GM19438 (cell line): Measurements from ENCODE around the gene SLC2A4.

Experiments
- ATAC-seq: cut with Tn5 transposase; IDR thresholded peaks from one replicate; pipeline ENCODE4 v1.9.1; 2021; ENCODE audit warnings: low read depth; ENCODE audit not compliant: unreplicated experiment

Gene SLC2A4

DNA sequence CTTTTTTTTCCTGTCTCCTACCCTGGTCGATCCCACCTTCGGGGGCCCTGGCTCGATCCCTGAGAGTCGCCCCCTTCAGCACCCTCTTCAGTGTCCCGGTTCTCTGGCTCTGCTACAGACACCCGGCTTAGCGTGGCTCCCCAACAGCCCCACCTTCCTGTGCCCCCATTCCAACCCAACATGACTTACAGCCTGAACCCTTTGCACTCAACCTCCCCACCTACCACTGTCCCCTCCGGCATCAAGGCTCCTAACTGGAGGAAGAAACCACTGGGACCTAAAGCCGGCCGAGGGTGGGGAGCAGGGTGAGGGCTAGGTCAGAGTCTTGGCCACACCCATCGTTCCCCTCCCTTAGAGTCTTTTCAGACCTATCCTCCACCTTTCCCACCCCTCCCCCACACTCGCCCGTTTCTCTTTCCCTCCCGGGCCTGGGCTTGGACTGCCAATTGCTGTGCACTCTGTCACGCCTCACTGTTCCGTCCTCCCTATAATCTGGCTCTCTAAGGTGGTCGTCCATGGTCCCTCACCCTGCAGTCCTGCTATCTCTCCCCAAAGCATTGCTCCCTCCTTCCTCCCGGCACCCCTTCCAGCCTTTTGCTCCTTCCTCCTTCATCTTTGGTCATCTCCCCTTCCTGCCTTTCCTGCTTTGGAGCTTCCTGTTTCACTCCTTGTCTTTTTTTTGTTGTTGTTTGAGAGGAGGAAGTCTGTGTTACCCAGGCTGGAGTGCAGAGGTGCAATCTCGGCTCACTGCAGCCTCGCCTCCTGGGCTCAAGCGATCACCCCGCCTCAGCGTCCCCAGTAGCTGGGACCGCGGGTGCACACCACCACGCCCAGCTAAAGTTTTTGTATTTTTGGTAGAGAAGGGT lies 18.4 kb upstream of the SLC2A4 start:
- ATAC-seq = no peak

DNA sequence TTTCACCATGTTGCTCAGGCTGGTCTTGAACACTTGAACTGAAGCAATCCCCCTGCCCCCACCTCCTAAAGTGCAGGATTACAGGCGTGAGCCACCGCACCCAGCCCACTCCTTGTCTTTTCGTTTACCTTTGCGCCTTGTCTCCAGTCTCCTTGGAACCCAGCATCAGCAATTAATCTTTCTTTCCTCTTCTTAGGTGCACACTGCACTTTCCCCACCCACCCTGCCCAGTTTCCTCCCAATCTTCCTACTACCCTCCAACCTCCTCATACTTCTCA lies 17.8 kb upstream of the SLC2A4 start:
- no peak for ATAC-seq

DNA sequence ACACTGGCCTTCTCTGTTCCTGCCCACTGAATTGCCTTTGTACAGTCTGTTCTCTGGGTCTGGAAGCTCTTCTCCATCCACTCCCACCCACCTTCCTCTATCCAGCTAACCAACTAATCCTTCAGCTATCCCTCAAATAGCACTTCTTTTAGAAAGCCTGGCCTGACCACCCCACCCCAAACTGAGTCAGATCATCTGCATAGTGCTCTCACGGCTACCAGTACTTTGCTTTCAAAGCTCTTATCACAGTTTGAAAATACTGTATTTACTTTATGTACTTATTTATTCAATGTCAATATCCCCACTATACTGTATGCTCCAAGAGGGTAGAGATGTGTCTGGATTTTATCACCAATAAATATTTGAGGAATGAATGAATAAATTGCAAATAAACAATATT lies 14.7 kb upstream of the SLC2A4 start:
- no peak for ATAC-seq

DNA sequence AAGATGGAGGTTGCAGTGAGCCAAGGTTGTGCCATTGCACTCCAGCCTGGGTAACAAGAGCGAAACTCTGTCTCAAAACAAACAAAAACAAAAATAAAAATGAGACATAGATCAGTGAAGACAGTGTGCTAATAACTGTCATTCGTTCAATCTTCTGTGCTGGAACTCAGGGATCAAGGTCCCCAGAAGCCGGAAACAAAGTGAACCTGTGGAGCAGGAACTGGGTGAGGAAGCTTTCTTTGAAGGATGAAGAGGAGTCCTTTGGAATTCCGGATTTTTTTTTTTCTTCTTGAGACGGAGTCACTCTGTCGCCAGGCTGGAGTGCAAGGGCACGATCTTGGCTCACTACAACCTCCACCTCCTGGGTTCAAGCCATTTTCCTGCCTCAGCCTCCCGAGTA lies 2.1 kb upstream of the SLC2A4 start:
- ATAC-seq = no peak

DNA sequence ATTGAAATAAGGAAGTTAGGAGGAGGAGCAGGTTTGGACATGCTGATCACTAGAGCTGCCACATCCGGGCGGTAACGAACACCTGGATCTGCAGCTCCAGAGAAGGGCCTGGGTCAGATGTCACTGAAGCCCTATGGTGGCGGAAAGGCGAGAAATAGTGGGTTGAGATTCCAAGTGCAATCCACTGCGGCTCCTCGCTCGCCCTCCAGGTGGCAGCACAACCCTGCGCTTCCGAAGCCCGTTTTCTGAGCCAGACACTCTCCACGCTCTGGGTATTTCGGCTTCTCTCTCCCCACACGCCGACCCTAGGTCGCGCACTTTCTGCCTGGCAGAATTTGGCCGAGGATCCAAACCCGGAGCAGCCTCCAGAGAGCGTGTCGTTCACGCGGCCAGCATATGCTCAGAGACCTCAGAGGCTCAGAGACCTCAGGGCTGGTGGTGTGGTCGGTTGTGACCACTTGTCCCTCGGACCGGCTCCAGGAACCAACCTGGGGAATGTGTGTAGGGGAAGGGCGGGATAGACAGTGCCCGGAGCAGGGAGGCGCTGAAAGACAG lies 922 bp upstream of the SLC2A4 start:
- ATAC-seq = no peak

DNA sequence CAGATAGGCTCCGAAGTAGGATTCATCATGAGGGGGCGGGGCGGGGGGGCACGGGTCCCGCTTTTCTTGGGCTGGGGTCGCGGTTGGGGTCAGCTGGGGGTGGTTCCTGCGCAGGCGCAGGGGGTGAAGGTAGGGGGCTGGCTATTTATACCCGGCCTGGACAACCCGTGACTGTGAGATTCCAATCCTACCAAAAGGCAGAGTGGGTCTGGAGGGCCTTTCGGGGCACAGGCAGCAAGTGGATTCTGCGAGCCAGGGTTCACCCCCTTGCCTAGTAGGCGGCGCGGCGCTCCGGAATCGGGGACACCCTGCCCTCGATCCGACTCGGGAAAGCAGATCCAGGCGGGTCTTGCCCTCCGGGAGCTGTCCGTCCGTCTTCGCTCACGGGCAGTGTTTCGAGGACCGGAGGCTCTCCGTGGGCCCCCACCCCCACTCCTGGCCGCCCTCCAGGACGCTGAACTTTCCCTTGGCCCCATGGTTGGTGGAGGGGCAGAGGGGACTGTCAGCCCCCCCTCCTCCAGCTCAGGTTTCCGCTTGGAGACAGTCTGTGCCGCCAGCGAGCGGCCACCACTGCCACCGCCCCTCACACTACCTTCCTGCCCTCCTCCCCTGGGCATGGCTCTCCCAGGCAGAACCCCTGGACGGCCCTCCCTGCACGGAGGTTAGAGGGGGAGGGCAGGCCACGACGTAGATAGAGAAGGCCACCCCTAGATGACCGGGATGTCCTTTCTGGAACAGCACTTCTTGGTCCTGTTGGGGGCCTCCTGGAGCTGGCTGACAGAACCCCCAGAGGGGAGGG lies 634 bp downstream of the SLC2A4 start:
- ATAC-seq = no peak

DNA sequence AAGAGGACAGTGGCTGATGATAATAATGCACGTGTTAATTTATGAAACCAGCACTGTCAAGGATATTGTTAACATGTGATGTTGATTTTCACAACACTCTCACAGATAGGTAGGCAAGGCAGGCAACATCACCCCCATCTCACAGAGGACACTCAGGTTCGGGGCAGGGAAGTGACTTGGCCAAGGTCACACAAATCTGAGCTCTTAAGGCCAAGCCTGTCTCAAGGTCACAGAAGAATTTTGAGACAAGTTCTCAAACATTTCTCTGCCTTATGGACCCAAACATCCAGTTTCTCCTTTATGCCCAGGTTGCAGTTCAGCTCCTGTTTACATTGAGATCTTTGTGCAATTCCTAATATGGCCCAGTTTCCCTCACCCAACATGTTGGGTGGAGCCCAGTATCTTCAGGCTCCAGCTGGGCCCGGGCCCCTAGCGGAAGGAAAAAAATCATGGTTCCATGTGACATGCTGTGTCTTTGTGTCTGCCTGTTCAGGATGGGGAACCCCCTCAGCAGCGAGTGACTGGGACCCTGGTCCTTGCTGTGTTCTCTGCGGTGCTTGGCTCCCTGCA lies 1.3 kb downstream of the SLC2A4 start:
- no peak for ATAC-seq

DNA sequence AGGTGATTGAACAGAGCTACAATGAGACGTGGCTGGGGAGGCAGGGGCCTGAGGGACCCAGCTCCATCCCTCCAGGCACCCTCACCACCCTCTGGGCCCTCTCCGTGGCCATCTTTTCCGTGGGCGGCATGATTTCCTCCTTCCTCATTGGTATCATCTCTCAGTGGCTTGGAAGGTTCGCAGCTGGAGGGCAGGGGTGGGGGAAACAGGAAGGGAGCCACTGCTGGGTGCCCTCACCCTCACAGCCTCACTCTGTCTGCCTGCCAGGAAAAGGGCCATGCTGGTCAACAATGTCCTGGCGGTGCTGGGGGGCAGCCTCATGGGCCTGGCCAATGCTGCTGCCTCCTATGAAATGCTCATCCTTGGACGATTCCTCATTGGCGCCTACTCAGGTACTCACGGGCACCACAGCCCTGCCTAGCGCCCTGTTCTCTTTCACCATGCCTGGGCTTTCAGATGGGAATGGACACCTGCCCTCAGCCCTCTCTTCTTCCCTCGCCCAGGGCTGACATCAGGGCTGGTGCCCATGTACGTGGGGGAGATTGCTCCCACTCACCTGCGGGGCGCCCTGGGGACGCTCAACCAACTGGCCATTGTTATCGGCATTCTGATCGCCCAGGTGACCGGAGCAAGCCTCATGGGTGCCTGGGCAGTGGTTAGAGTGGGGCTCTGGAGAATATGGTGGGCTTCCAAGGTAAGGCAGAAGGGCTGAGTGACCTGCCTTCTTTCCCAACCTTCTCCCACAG lies 2.1 kb downstream of the SLC2A4 start:
- ATAC-seq = no peak

DNA sequence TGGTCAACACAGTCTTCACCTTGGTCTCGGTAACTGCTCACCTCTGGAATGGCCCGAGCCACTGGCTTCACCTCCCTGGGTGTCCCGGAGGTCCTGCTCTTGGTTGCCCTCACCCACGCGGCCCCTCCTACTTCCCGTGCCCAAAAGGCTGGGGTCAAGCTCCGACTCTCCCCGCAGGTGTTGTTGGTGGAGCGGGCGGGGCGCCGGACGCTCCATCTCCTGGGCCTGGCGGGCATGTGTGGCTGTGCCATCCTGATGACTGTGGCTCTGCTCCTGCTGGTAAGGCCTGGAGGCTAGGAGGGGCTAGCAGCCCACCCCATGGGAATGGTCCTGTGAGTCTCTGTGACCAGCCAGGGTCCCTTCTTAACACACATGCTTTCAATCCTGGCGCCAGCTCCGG lies 3.4 kb downstream of the SLC2A4 start:
- no peak for ATAC-seq

DNA sequence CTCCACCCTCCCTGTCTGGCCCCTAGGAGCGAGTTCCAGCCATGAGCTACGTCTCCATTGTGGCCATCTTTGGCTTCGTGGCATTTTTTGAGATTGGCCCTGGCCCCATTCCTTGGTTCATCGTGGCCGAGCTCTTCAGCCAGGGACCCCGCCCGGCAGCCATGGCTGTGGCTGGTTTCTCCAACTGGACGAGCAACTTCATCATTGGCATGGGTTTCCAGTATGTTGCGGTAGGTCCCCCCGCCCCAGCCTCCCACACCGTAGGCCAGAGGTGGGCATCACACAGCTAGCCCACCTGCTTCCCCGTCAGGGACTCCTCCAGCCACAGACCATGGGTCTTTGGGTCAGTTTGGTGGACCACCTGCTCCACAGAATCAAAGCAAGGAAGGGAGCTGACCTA lies 4.2 kb downstream of the SLC2A4 start:
- ATAC-seq = no peak

DNA sequence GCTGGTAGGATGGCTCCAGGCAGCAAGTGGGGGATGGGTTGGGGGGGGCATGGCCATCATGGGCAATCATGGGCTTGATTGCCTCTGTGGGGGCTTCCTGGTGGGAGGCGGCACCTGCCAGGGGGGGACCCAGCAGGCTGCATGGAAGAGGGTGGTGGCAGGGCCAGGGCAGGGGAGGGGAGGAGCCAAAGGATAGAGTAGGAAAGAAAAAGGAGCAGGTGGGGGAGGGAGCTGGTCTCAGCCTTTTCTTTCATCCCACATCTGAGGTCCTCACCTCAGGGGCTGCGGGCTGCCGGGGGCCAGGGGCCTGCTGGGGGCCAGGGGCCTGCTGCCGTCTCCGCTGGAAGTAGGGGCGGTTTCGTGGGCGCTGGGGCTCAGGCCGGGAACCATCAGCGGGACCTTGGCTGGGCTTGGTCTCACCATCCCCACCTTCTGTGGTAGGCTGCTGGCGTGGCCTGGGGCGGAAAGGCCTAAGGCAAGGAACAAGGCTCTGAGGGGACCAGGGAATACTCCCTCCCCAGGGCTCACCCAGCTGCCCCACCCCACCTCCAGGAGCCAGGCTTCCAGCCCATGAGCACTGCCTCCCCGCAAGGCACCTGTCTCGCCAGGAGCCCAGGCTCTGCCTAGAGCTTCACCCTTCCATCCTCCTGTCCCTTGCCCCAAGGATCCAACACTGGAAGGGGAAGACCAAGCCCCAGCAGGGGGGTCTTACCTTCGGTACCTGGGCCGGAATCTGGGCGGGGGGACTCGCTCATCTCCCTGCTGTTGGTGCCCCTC lies 7.9 kb downstream of the SLC2A4 start:
- no peak for ATAC-seq

DNA sequence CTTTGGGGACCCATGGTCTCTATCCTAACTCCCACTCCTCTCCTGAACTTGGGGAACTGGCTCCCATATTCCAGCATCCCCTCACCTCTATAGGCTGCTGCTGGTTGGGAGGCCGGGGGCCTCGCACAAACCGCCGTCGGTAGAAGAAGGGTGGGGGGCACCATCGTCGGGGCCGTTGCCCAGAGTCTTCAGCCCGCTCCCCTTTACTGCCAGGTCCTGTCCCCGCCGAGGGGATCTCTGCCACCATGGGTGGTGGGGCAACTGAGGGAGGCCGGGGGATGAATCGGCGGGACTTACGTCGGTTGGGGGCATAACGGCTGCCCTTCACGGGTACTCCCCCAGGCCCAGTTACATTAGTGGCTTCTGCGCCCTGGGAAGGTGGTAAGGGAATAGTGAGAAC lies 8.6 kb downstream of the SLC2A4 start:
- no peak for ATAC-seq

DNA sequence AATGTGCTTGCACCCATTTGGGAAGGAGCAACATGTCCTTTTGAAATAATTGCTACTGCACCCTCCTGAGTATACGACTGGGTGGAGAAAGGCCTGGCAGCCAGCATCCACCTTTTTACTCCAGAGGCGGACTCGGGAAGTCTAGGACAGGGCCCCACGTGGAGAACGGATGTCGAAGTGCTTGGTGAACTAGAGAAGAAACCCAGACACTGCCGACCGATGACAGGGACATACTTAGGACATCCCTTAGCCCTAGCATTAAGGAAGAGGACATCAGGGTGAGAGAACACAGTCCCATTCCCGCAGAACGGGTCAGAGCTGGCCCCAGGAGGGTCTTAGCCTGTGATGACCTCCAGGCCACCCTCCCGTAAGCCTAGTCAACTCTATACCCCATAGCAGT lies 9.2 kb downstream of the SLC2A4 start:
- ATAC-seq = no peak

DNA sequence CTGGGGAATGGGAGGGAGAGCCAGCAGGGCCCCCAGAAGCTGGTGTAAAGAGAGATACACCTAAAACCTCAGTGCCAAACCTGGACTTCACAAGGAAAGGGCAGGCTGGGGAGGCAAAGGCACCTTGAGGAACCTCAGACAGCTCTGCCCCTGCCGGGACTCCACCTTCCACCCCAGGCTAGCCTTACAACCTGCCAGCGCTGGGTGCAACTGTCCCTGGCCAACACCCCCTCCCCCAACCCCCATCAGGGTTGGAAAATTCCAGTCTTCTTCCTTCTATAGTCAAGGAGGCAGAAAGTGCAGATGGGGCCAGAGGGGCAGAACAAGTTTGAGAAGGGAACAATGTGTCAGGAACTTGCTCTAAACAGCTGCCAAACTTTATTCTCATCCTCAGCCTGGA lies 10.7 kb downstream of the SLC2A4 start:
- ATAC-seq = no peak

DNA sequence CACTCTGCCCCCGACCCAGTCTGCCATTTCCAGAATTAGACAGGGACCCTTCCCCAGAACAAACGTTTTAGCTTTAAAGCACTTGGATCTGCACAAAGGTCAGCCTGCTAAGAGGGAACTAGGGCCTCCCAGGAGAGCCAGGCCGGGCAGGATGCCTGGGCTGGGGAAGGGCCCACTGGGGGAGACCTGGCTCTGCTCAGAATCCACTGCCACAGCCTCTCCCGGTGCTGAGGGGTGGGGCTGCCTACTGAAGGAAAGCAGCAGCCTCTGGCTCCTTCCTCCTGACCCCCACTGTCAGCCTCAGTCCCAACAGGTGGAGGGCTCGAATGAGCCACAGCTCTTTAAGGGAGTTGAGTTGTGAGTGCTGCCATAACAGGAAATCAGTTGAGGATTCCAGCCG lies 11.2 kb downstream of the SLC2A4 start:
- no peak for ATAC-seq

DNA sequence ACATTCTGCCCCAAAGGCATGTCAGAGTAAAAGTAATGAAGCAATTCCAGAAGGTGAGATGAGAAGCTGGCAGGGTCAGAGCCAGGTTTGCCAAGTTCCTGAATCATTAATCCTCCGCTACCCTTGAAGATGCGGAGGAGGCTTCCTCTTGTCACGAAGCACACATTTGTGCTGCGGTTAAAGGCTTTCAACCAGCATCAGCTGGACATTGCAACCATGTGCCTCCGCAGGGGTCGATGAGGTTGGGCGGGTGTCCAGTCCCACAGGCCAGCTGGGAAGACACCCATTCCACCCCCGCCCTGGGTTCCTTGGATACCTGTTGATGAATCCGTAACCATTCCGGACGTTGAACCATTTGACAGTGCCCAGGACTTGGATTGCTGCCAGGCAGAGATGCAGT lies 11.6 kb downstream of the SLC2A4 start:
- ATAC-seq = no peak

DNA sequence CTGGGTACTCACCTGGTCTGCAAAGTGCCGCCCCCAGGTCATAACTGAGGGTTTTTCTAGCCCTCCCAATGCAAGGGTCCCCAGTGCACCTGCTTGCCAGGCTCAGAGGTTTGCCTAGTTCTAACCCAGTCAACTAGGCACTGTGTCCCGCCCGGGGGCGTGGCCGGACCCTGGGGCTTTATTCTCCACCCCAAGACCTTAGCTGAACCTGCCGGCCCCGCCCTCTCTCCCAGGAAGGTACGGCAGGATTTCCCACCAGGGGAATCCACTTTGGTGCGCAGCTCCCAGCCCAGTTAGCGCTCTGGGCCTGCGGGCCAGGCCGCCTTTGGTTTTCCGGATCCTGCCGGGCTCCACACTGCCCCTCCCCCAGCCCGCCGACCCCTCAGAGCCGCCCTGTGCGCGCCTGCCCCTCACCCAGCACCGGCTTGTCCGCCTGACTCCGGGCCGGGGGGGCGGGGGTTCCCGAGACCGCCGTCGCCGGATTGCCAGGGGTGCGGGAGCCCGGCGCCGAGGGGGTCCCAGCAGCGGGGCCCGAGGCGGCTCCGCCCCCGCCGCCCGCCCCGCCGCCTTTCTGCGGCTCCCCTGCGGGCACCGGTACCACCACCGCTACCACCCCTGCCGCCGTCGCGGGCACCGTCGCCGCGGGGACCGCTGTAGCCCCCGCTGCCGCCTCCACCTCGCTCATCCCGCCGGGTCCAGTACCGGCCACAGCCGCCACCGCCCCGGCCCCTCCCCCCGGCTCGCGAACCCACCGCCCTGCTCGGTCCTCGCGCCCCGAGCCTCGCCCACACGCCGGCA lies 12.5 kb downstream of the SLC2A4 start:
- no peak for ATAC-seq

DNA sequence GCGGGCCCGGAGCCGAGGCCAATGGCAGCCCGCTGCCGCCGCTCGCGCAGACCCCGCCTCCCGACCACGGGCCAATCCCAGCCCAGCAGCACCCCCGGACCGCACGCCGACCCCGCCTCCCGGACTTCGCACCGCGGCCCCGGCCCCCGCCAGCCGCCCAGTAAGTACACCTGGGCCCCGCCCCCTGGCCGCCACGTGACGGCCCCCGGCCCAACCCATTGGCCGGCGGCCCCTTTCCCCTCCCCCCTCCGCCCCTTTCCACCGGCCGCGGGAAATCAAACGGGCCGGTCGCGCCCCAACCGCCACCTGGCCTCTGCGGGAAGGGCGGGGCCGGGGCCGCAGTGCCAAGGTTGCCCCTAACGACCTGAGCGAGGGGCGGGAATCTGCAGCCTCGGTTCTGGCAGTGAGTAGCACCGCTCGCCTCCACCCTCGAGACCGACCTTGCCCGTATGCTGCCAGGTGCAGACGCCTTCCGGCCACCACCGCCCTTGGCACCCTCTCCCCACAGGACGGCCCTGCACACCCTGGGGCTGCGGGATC lies 13.2 kb downstream of the SLC2A4 start, which contains the start of gene YBX2:
TSS of gene YBX2 (minus strand) at position 26 of the 540 bp plus-strand sequence. CDS start 139 bp downstream, outside the sequence.
- ATAC-seq = no peak
